Keratinocyte (primary cell): ENCODE measurements around the gene TENM4.

ENCODE experiments used
- CTCF ChIP-seq, 3 experiments: IDR thresholded peaks in 1 of 3; conservative IDR thresholded peaks in 1 of 3; optimal IDR thresholded peaks in 1 of 3; 2 replicates in 2 of 3; 3 replicates in 1 of 3; pipeline versions ENCODE3 to v1.5.1; 2011; ENCODE audit warnings: low read length in 3 of 3, mild to moderate bottlenecking in 3 of 3, moderate library complexity in 2 of 3, control low read depth in 1 of 3, inconsistent platforms in 1 of 3; ENCODE audit not compliant: insufficient read depth in 2 of 3; ENCODE audit errors: extremely low read depth in 1 of 3
- EZH2 ChIP-seq: IDR thresholded peaks from one replicate; pipeline ENCODE4 v1.6.1; 2012; ENCODE audit warnings: inconsistent platforms, mild to moderate bottlenecking, low read length, moderate library complexity

GRCh38 chr11:79406376-79406775, 34.5 kb downstream of the TENM4 start:
- no peak for TF ChIP-seq CTCF (optimal IDR thresholded peaks at IDR 0.05 in 1 of 3, IDR thresholded peaks at IDR 0.05 in 1 of 3, conservative IDR thresholded peaks at IDR 0.05 in 1 of 3; ENCODE audit: extremely low read depth in 1 of 3, insufficient read depth in 2 of 3, low read length in 3 of 3)
- TF ChIP-seq EZH2: no peak
